Measurements from ENCODE around the gene CBLIF.

Gene CBLIF

DNA sequence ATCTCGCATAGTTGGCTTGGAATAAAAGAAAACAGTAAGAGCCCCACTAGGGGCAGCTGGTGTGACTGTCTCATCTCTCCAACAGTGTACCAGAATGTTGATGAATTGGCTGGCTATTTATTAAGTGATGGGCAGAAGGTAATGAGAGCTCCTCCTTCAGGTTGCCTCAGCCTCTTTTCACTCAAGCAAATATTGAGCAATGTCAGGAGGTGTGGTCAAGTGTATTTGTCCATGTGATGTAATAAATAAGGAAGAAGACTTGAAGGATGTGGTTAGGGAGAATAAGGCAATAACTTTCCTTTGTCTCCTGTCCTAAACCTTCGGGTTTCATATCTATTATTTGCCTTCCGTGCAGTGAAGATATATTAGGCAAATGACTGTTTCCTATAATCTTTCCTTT, 21.1 kb upstream of the CBLIF start, which contains the start of gene TCN1:
Gene TCN1 (minus strand): TSS at position 91 of the 400 bp plus-strand sequence. CDS start 17 bp downstream, at position 74.
- H4K20me1 ChIP-seq (ENCODE audit: insufficient read depth) = no peaks in the 10 kb centered on the region
- H3K79me2 ChIP-seq (ENCODE audit: insufficient read depth, low read depth) = no peaks in the 10 kb centered on the region
- no peaks in the 10 kb centered on the region for H3K36me3 ChIP-seq (ENCODE audit: insufficient read depth)
- no peaks in the 10 kb centered on the region for H3K27me3 ChIP-seq (ENCODE audit: insufficient read depth, low read depth)
- TF ChIP-seq CTCF (conservative IDR thresholded peaks at IDR 0.05; ENCODE audit: low read depth, low read length) = no peak
- no peak within 1 kb of the TSS for H3K4me2 ChIP-seq
- no peak within 1 kb of the TSS for H2AFZ ChIP-seq (ENCODE audit: low read depth)
- H3K4me3 ChIP-seq (IDR thresholded peaks at IDR 0.05; ENCODE audit: insufficient read depth, low read depth, low read length) = no peak within 1 kb of the TSS
- no peak within 1 kb of the TSS for H3K9ac ChIP-seq
- H3K27ac ChIP-seq = no peak within 1 kb of the TSS
- H3K4me1 ChIP-seq (ENCODE audit: low read depth, poor library complexity, severe bottlenecking) = no peaks in the 10 kb centered on the region

DNA sequence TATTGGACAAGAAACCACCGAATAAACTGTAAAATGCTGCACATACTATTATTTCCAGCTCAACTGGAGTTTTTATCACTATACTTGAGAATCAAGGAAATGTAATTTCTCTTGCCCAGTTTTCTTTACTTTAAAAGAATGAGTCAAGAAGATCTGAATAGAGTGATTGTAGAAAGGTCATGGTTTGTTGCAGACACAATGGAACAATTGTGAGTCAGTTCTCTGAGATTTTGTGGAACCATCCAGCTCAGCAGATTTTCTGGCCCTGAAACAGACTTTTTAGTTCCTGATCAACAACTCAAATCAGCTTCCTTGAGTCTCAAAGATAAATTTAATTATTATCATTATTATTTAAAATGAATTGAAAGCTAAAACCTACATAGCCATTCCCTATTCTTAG, 19.7 kb upstream of the CBLIF start:
- no peaks in the 10 kb centered on the region for H3K27me3 ChIP-seq (ENCODE audit: insufficient read depth, low read depth)
- no peak overlapping the region for H3K4me2 ChIP-seq
- no peaks in the 10 kb centered on the region for H3K79me2 ChIP-seq (ENCODE audit: insufficient read depth, low read depth)
- H4K20me1 ChIP-seq (ENCODE audit: insufficient read depth) = no peaks in the 10 kb centered on the region
- H3K4me3 ChIP-seq (IDR thresholded peaks at IDR 0.05; ENCODE audit: insufficient read depth, low read depth, low read length) = no peak overlapping the region
- no peak overlapping the region for H3K9ac ChIP-seq
- no peaks in the 10 kb centered on the region for H3K4me1 ChIP-seq (ENCODE audit: low read depth, poor library complexity, severe bottlenecking)
- TF ChIP-seq CTCF (conservative IDR thresholded peaks at IDR 0.05; ENCODE audit: low read depth, low read length) = no peak
- no peak overlapping the region for H3K27ac ChIP-seq
- H2AFZ ChIP-seq (ENCODE audit: low read depth) = no peak overlapping the region
- no peaks in the 10 kb centered on the region for H3K36me3 ChIP-seq (ENCODE audit: insufficient read depth)

GRCh38 chr11:59862252-59862651, 17.0 kb upstream of the CBLIF start:
- Histone ChIP-seq H2AFZ (ENCODE audit: low read depth) (no peak overlapping the region), H4K20me1 (ENCODE audit: insufficient read depth) (no peaks in the 10 kb centered on the region), H3K27me3 (ENCODE audit: insufficient read depth, low read depth) (no peaks in the 10 kb centered on the region), H3K79me2 (ENCODE audit: insufficient read depth, low read depth) (no peaks in the 10 kb centered on the region), H3K27ac (no peak overlapping the region), H3K4me2 (no peak overlapping the region), H3K4me1 (ENCODE audit: low read depth, poor library complexity, severe bottlenecking) (no peaks in the 10 kb centered on the region), H3K4me3 (IDR thresholded peaks at IDR 0.05; ENCODE audit: insufficient read depth, low read depth, low read length) (no peak overlapping the region), H3K9ac (no peak overlapping the region), H3K36me3 (ENCODE audit: insufficient read depth) (no peaks in the 10 kb centered on the region)
- no peak for TF ChIP-seq CTCF (conservative IDR thresholded peaks at IDR 0.05; ENCODE audit: low read depth, low read length)

- Histone ChIP-seq H3K4me2 (no peak overlapping the region), H3K36me3 (ENCODE audit: insufficient read depth) (no peaks in the 10 kb centered on the region), H3K4me3 (IDR thresholded peaks at IDR 0.05; ENCODE audit: insufficient read depth, low read depth, low read length) (no peak overlapping the region), H3K79me2 (ENCODE audit: insufficient read depth, low read depth) (no peaks in the 10 kb centered on the region), H2AFZ (ENCODE audit: low read depth) (no peak overlapping the region), H3K4me1 (ENCODE audit: low read depth, poor library complexity, severe bottlenecking) (no peaks in the 10 kb centered on the region), H3K9ac (no peak overlapping the region), H4K20me1 (ENCODE audit: insufficient read depth) (no peaks in the 10 kb centered on the region), H3K27me3 (ENCODE audit: insufficient read depth, low read depth) (no peaks in the 10 kb centered on the region), H3K27ac (no peak overlapping the region)
- TF ChIP-seq CTCF (conservative IDR thresholded peaks at IDR 0.05; ENCODE audit: low read depth, low read length) = no peak
Observed at GRCh38 chr11:59859673-59860072, 14.4 kb upstream of the CBLIF start.

All from KMS-11 (cell line).